Eye (tissue), 1 donor: ENCODE results near the gene ZSCAN22.

Source experiments
- DNase-seq: peaks from one replicate; pipeline ENCODE4 v3.0.0-alpha.2; 2015

Gene ZSCAN22

GRCh38 chr19:58379246-58379645 lies 52.5 kb downstream of the ZSCAN22 start:
- DNase-seq = no peak

- DNase-seq = no peak
These were observed 53.4 kb downstream of the ZSCAN22 start for GRCh38 chr19:58380037-58380661.

GRCh38 chr19:58380662-58381459 lies 54.1 kb downstream of the ZSCAN22 start, which contains the start of gene ZNF837:
Gene ZNF837 (minus strand): TSS chr19:58381030. CDS start chr19:58369332, 11,698 bp downstream.
- peak; percentile 100 for DNase-seq

GRCh38 chr19:58381460-58382212 lies 54.8 kb downstream of the ZSCAN22 start:
- no peak for DNase-seq

GRCh38 chr19:58382997-58383603 lies 56.3 kb downstream of the ZSCAN22 start:
- no peak for DNase-seq

GRCh38 chr19:58385313-58385890 lies 58.6 kb downstream of the ZSCAN22 start:
- no peak for DNase-seq

GRCh38 chr19:58385891-58386575 lies 59.2 kb downstream of the ZSCAN22 start:
- no peak for DNase-seq

GRCh38 chr19:58386576-58387337 lies 60.0 kb downstream of the ZSCAN22 start, which contains the start of gene RPS5:
Gene RPS5 (plus strand): TSS chr19:58387269. CDS start chr19:58388138, 869 bp downstream.
- DNase-seq = peak; percentile 99

- DNase-seq = no peak
These were observed 60.8 kb downstream of the ZSCAN22 start for GRCh38 chr19:58387338-58388174.

- no peak for DNase-seq
These were observed 61.4 kb downstream of the ZSCAN22 start for GRCh38 chr19:58388175-58388526.
